GM04503 (cell line): ENCODE measurements around the gene RPL41.
A peak's percentile ranks its signal among the peaks of the same experiment; 100 is the strongest.

Experiments
- DNase-seq: peaks from one replicate; pipeline ENCODE4 v3.0.0-alpha.2; 2012; ENCODE audit warnings: low read depth

The RPL41 gene

GRCh38 chr12:56127888-56128669 is 11.6 kb downstream of the RPL41 start, which contains the start of gene ESYT1:
TSS of gene ESYT1 (plus strand) at chr12:56128267. CDS start at chr12:56128320, 53 bp downstream.
- DNase-seq = peak; percentile 99

- no peak for DNase-seq
These were observed 12.3 kb downstream of the RPL41 start for GRCh38 chr12:56128670-56129205.

- DNase-seq = no peak
These were observed 12.9 kb downstream of the RPL41 start for GRCh38 chr12:56129206-56129941.

GRCh38 chr12:56129942-56130495 is 13.6 kb downstream of the RPL41 start:
- no peak for DNase-seq

- no peak for DNase-seq
These were observed 14.4 kb downstream of the RPL41 start for GRCh38 chr12:56130876-56131275.

- DNase-seq = no peak
These were observed 18.5 kb downstream of the RPL41 start for GRCh38 chr12:56134897-56135296.

- no peak for DNase-seq
These were observed 21.6 kb downstream of the RPL41 start for GRCh38 chr12:56137853-56138571.

GRCh38 chr12:56141946-56142784 is 25.7 kb downstream of the RPL41 start:
- no peak for DNase-seq

- no peak for DNase-seq
These were observed 26.8 kb downstream of the RPL41 start for GRCh38 chr12:56143217-56143616.

- no peak for DNase-seq
These were observed 27.4 kb downstream of the RPL41 start for GRCh38 chr12:56143870-56144269.

GRCh38 chr12:56145217-56145616 is 28.8 kb downstream of the RPL41 start:
- DNase-seq = no peak

- no peak for DNase-seq
These were observed 30.3 kb downstream of the RPL41 start for GRCh38 chr12:56146492-56147460.

- DNase-seq = no peak
These were observed 34.1 kb downstream of the RPL41 start for GRCh38 chr12:56150563-56150962.

- DNase-seq = no peak
These were observed 35.3 kb downstream of the RPL41 start for GRCh38 chr12:56151672-56152131.

GRCh38 chr12:56152132-56152755 is 35.8 kb downstream of the RPL41 start, which contains the start of gene MYL6B:
TSS of gene MYL6B (plus strand) at chr12:56152587. CDS start at chr12:56153919, 1,332 bp downstream.
- peak; percentile 47 for DNase-seq

GRCh38 chr12:56152756-56153677 is 36.6 kb downstream of the RPL41 start:
- DNase-seq = no peak

GRCh38 chr12:56153678-56154065 is 37.2 kb downstream of the RPL41 start:
- DNase-seq = no peak

GRCh38 chr12:56154246-56154771 is 37.9 kb downstream of the RPL41 start:
- DNase-seq = no peak
